ENCODE results near the gene FOXE1.

Gene FOXE1

GRCh38 chr9:97809666-97810344, 43.2 kb upstream of the FOXE1 start:
- peak; percentile 53 for DNase-seq (ENCODE audit: low read depth)
- TF ChIP-seq, protein P1, sequence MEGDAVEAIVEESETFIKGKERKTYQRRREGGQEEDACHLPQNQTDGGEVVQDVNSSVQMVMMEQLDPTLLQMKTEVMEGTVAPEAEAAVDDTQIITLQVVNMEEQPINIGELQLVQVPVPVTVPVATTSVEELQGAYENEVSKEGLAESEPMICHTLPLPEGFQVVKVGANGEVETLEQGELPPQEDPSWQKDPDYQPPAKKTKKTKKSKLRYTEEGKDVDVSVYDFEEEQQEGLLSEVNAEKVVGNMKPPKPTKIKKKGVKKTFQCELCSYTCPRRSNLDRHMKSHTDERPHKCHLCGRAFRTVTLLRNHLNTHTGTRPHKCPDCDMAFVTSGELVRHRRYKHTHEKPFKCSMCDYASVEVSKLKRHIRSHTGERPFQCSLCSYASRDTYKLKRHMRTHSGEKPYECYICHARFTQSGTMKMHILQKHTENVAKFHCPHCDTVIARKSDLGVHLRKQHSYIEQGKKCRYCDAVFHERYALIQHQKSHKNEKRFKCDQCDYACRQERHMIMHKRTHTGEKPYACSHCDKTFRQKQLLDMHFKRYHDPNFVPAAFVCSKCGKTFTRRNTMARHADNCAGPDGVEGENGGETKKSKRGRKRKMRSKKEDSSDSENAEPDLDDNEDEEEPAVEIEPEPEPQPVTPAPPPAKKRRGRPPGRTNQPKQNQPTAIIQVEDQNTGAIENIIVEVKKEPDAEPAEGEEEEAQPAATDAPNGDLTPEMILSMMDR (IDR thresholded peaks at IDR 0.05; ENCODE audit: insufficient read depth, low read depth, low read length, missing control alignments): no peak
- no peak overlapping the region for H3K4me3 ChIP-seq (ENCODE audit: low read length)

DNA sequence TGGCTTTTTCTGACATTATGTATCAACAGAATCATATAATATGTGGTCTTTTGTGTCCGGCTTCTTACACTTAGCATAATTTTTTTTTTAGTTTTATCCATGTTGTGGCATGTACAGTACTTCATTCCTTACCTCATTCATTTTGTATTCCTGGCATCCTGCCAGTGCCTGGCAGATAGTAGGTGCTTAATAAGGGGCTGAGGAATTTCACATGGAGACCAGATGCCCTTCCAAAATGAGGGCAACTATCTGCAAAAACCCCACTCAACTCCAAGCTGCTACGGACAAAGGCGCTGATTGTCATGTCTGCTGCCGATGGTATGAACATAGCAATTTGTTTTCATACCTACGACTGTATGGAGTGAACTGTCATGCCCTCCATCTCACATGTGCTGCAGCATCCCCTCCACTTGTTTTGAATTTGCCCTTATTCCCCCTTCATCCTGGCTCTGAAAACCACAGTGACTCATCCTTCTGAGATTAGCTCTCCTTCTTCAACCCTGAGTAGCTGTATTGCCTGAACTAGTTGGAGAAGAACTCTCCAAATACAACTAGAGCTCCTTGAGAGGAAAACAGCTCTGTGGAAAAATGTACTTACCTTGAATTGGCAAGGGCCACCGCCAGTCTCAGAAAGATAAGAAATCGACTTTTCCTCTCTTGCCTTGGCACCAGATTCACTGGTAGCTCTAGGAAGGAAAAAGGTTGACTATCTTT, 41.3 kb upstream of the FOXE1 start:
- TF ChIP-seq, protein P1 (IDR thresholded peaks at IDR 0.05; ENCODE audit: insufficient read depth, low read depth, low read length, missing control alignments): no peak
- H3K4me3 ChIP-seq (ENCODE audit: low read length): no peak overlapping the region
- peak; percentile 62 for DNase-seq (ENCODE audit: low read depth)

DNA sequence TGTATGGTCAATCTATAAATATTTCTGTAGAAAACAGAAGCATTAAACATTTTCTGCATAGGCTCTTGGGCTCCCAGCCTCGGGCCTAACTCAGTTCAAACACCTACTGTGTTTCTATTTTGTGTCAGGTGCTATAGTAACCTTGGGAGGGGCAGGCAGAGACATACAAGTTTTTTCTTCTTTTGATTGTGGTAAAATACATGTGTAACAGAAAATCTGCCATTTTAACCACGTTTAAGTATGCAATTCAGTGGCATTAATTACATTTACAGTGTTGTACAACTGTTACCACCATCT, 40.8 kb upstream of the FOXE1 start:
- H3K4me3 ChIP-seq (ENCODE audit: low read length): no peak overlapping the region
- no peak for DNase-seq (ENCODE audit: low read depth)
- TF ChIP-seq, protein P1 (IDR thresholded peaks at IDR 0.05; ENCODE audit: insufficient read depth, low read depth, low read length, missing control alignments): no peak

- TF ChIP-seq, protein P1 (IDR thresholded peaks at IDR 0.05; ENCODE audit: insufficient read depth, low read depth, low read length, missing control alignments): no peak
- no peak for DNase-seq (ENCODE audit: low read depth)
- no peak overlapping the region for H3K4me3 ChIP-seq (ENCODE audit: low read length)
These were observed 40.0 kb upstream of the FOXE1 start for GRCh38 chr9:97813072-97813471.

- TF ChIP-seq, protein P1 (IDR thresholded peaks at IDR 0.05; ENCODE audit: insufficient read depth, low read depth, low read length, missing control alignments): no peak
- DNase-seq (ENCODE audit: low read depth): no peak
- H3K4me3 ChIP-seq (ENCODE audit: low read length): no peak overlapping the region
These were observed 33.3 kb upstream of the FOXE1 start for GRCh38 chr9:97819735-97820134.

GRCh38 chr9:97820373-97820772, 32.7 kb upstream of the FOXE1 start:
- TF ChIP-seq, protein P1 (IDR thresholded peaks at IDR 0.05; ENCODE audit: insufficient read depth, low read depth, low read length, missing control alignments): no peak
- DNase-seq (ENCODE audit: low read depth): no peak
- H3K4me3 ChIP-seq (ENCODE audit: low read length): no peak overlapping the region

Data from epithelial cell of esophagus (primary cell).